Stomach (tissue), 9 donors: Measurements from ENCODE around the gene SP140. TPM values are rescaled to one million over a fixed set of nuclear protein-coding genes. Genes with fewer than 3 reads are reported as not detected.
A peak's percentile ranks its signal among the peaks of the same experiment; 100 is the strongest.

Experiments
- DNase-seq, 2 donors: peaks; one replicate each; pipeline versions ENCODE4 v3.0.0 to v3.0.0-alpha.2; 2013 to 2019
- H3K27ac ChIP-seq, 5 donors: fragments of 200-600 bp in 4 of 5; sonication (generic) in 4 of 5; one replicate each; pipeline ENCODE4 v1.5.1; 2013 to 2019; ENCODE audit warnings: mild to moderate bottlenecking in 1 of 5, moderate library complexity in 1 of 5
- H3K27me3 ChIP-seq, 3 donors: fragments of 200-600 bp; sonication (generic); one replicate each; pipeline ENCODE4 v1.5.1; 2017 to 2019; ENCODE audit warnings: mixed run types in 1 of 3
- H3K36me3 ChIP-seq, 4 donors: fragments of 200-600 bp; sonication (generic); 1 replicate in 3 of 4; 2 replicates in 1 of 4; pipeline ENCODE4 v1.5.1; 2016 to 2019
- H3K4me1 ChIP-seq, 4 donors: fragments of 200-600 bp; sonication (generic); one replicate each; pipeline ENCODE4 v1.5.1; 2016 to 2019
- H3K4me3 ChIP-seq, 4 donors: fragments of 200-600 bp; sonication (generic) in 3 of 4; one replicate each; pipeline ENCODE4 v1.5.1; 2016 to 2019; ENCODE audit warnings: mild to moderate bottlenecking in 1 of 4
- H3K9me3 ChIP-seq, 4 donors: fragments of 200-600 bp; sonication (generic); one replicate each; pipeline ENCODE4 v1.5.1; 2016 to 2019
- CTCF ChIP-seq, 7 experiments: fragments of 450-650 bp in 4 of 7; fragments of 200-600 bp in 3 of 7; sonication (generic) in 3 of 7; IDR thresholded peaks; one replicate each; pipeline ENCODE4 v1.5.1; 2016 to 2019; ENCODE audit warnings: antibody characterized with exemption in 7 of 7, control low read depth in 2 of 7, mild to moderate bottlenecking in 1 of 7
- EP300 ChIP-seq: sonication (generic); formaldehyde crosslinking; IDR thresholded peaks from one replicate; pipeline ENCODE4 v1.6.1; 2017; ENCODE audit warnings: antibody characterized with exemption
- POLR2A ChIP-seq, 4 donors: fragments of 450-650 bp; IDR thresholded peaks; one replicate each; pipeline ENCODE4 v1.6.1; 2016; ENCODE audit warnings: antibody characterized with exemption in 4 of 4, control low read depth in 2 of 4, mild to moderate bottlenecking in 1 of 4, moderate library complexity in 1 of 4
- POLR2AphosphoS5 ChIP-seq, 3 donors: sonication (generic); formaldehyde crosslinking; IDR thresholded peaks; one replicate each; pipeline ENCODE4 v1.6.1; 2016; ENCODE audit warnings: antibody characterized with exemption in 3 of 3
- WGBS, 5 donors: extraction: QIAGEN DNeasy Blood & Tissue Kit in 3 of 5; methylation state at CpG; one replicate each; pipeline versions ENCODE4 v1.1.5 to v1.1.7; 2013 to 2018; 5-methylcytosine and 5-hydroxymethylcytosine counted together
- intact Hi-C: fragments of 100-400 bp; cut with DNase I; formaldehyde crosslinking; loops from one replicate; pipeline ENCODE4 v1.15.1; 2023; ENCODE audit warnings: low total_unique reads
- polyA plus RNA-seq, 3 donors: library from polyadenylated mRNA; stranded (reverse); fragments of 200-250 nt; gene quantifications; one replicate each; pipeline ENCODE4 v1.2.3, GENCODE V29; 2013
- total RNA-seq, 5 donors: library from RNA; depleted of rRNA; stranded (reverse); fragments of >200 nt; gene quantifications; one replicate each; pipeline versions ENCODE4 v1.1.0 to v1.2.3, GENCODE V29; 2014 to 2016
- donor health status: healthy with polysubstance abuse.
- donor health status: Bipolar disorder and iron deficiency.
- donor health status: healthy.

SP140 gene
- total and polyA plus RNA-seq, 8 donors, result 1.1 to 6.4 (median 2.0) TPM; not detected in 1

GRCh38 chr2:230203110-230203676 lies 22.3 kb upstream of the SP140 start:
- no peaks in the 10 kb centered on the region for H3K4me1 ChIP-seq
- no peak overlapping the region for H3K4me3 ChIP-seq
- H3K27me3 ChIP-seq, result no peaks in the 10 kb centered on the region
- intact Hi-C loops, result no loop called here
- 72 to 88% (median 83%) methylated on average over 15 of the region's 15 CpGs for WGBS, 5 donors
- peak overlapping the region in 2 of 5 donors; percentile 14 to 53 for H3K27ac ChIP-seq
- peak in 1 of 2 donors; percentile 30 for DNase-seq
- H3K36me3 ChIP-seq, result peaks cover 36 to 100% (median 98%) of the 10 kb centered on the region in 4 donors
- no peak for TF ChIP-seq CTCF (IDR thresholded peaks at IDR 0.05)
- TF ChIP-seq POLR2A (IDR thresholded peaks at IDR 0.05), result no peak
- TF ChIP-seq EP300, result no peak
- no peak for TF ChIP-seq POLR2AphosphoS5 (IDR thresholded peaks at IDR 0.05)
- H3K9me3 ChIP-seq, result peaks cover 0 to 2% (median 0%) of the 10 kb centered on the region in 4 donors

- Histone ChIP-seq H3K27ac (no peak overlapping the region), H3K36me3 (peaks cover 52 to 100% (median 98%) of the 10 kb centered on the region in 4 donors), H3K9me3 (no peaks in the 10 kb centered on the region), H3K27me3 (no peaks in the 10 kb centered on the region), H3K4me3 (no peak overlapping the region), H3K4me1 (no peaks in the 10 kb centered on the region)
- 85 to 96% (median 91%) methylated on average over 1 of the region's 1 CpG for WGBS, 5 donors
- no peak for DNase-seq
- TF ChIP-seq POLR2AphosphoS5 (IDR thresholded peaks at IDR 0.05), result no peak
- no peak for TF ChIP-seq CTCF (IDR thresholded peaks at IDR 0.05)
- no peak for TF ChIP-seq POLR2A (IDR thresholded peaks at IDR 0.05)
- TF ChIP-seq EP300, result no peak
- intact Hi-C loops, result no loop called here
These were observed 20.5 kb upstream of the SP140 start for GRCh38 chr2:230205034-230205433.

GRCh38 chr2:230205721-230206120 lies 19.8 kb upstream of the SP140 start:
- peaks cover 57 to 100% (median 98%) of the 10 kb centered on the region in 4 donors for H3K36me3 ChIP-seq
- no peak overlapping the region for H3K27ac ChIP-seq
- no peak overlapping the region for H3K4me3 ChIP-seq
- H3K4me1 ChIP-seq, result no peaks in the 10 kb centered on the region
- no peaks in the 10 kb centered on the region for H3K27me3 ChIP-seq
- TF ChIP-seq EP300 (no peak), CTCF (IDR thresholded peaks at IDR 0.05) (no peak), POLR2A (IDR thresholded peaks at IDR 0.05) (no peak), POLR2AphosphoS5 (IDR thresholded peaks at IDR 0.05) (no peak)
- no peak for DNase-seq
- H3K9me3 ChIP-seq, result no peaks in the 10 kb centered on the region
- WGBS, 5 donors, result 91 to 100% (median 95%) methylated on average over 2 of the region's 2 CpGs
- intact Hi-C loops, result no loop called here

GRCh38 chr2:230208576-230208975 lies 17.0 kb upstream of the SP140 start:
- H3K36me3 ChIP-seq, result peaks cover 76 to 100% (median 99%) of the 10 kb centered on the region in 4 donors
- no peaks in the 10 kb centered on the region for H3K4me1 ChIP-seq
- DNase-seq, result no peak
- no peak for TF ChIP-seq POLR2AphosphoS5 (IDR thresholded peaks at IDR 0.05)
- TF ChIP-seq EP300, result no peak
- no peak overlapping the region for H3K4me3 ChIP-seq
- no peaks in the 10 kb centered on the region for H3K27me3 ChIP-seq
- intact Hi-C loops, result no loop called here
- no peak overlapping the region for H3K27ac ChIP-seq
- H3K9me3 ChIP-seq, result no peaks in the 10 kb centered on the region

GRCh38 chr2:230209422-230210051 lies 16.0 kb upstream of the SP140 start:
- Histone ChIP-seq H3K36me3 (peaks cover 83 to 100% (median 99%) of the 10 kb centered on the region in 4 donors), H3K27ac (no peak overlapping the region), H3K27me3 (no peaks in the 10 kb centered on the region), H3K9me3 (no peaks in the 10 kb centered on the region), H3K4me3 (no peak overlapping the region), H3K4me1 (no peaks in the 10 kb centered on the region)
- TF ChIP-seq EP300 (no peak), POLR2A (IDR thresholded peaks at IDR 0.05) (no peak), POLR2AphosphoS5 (IDR thresholded peaks at IDR 0.05) (no peak)
- DNase-seq, result no peak
- intact Hi-C loops, result no loop called here
- WGBS, 5 donors, result 80 to 93% (median 84%) methylated on average over 1 of the region's 1 CpG
